OCI-LY1 (cell line): Measurements from ENCODE around the gene HIVEP2.

ENCODE experiments used
- H2AFZ ChIP-seq: fragments of 200-600 bp; sonication (generic), shearing (Covaris generic); 2 replicates; pipeline ENCODE4 v1.6.0; 2014; ENCODE audit warnings: antibody characterized with exemption, mild to moderate bottlenecking, low read length
- H3F3A ChIP-seq: fragments of 200-600 bp; sonication (generic), shearing (Covaris generic); 2 replicates; pipeline ENCODE4 v1.6.0; 2014; ENCODE audit warnings: mild to moderate bottlenecking, antibody characterized with exemption, low read length, moderate library complexity; ENCODE audit not compliant: insufficient read depth
- H3K27ac ChIP-seq: fragments of 200-600 bp; sonication (generic); 2 replicates; pipeline ENCODE4 v1.5.1; 2014; ENCODE audit warnings: low read length, mixed run types, mild to moderate bottlenecking, low read depth; ENCODE audit not compliant: poor library complexity, severe bottlenecking
- H3K27me3 ChIP-seq: fragments of 200-600 bp; sonication (generic); 2 replicates; pipeline ENCODE4 v1.6.0; 2014; ENCODE audit warnings: antibody characterized with exemption, mild to moderate bottlenecking, low read length, moderate library complexity; ENCODE audit not compliant: insufficient read depth
- H3K36me3 ChIP-seq: fragments of 200-600 bp; sonication (generic); 2 replicates; pipeline ENCODE4 v1.6.1; 2014; ENCODE audit warnings: mild to moderate bottlenecking, antibody characterized with exemption, low read length, moderate library complexity, mixed read lengths; ENCODE audit not compliant: insufficient read depth
- H3K4me1 ChIP-seq: fragments of 200-600 bp; sonication (generic); 2 replicates; pipeline ENCODE4 v1.5.1; 2014; ENCODE audit warnings: mild to moderate bottlenecking, low read length, moderate library complexity; ENCODE audit not compliant: insufficient read depth, severe bottlenecking
- H3K4me2 ChIP-seq: fragments of 200-600 bp; sonication (generic), shearing (Covaris generic); 2 replicates; pipeline ENCODE4 v1.6.1; 2014; ENCODE audit warnings: low read length
- H3K4me3 ChIP-seq: fragments of 200-600 bp; sonication (generic); 2 replicates; pipeline ENCODE4 v1.5.1; 2014; ENCODE audit warnings: low read length, low read depth, mild to moderate bottlenecking, mixed read lengths; ENCODE audit not compliant: poor library complexity, severe bottlenecking
- H3K79me2 ChIP-seq: fragments of 200-600 bp; shearing (Covaris generic); 2 replicates; pipeline ENCODE4 v1.6.1; 2016; ENCODE audit warnings: mixed run types, low read length, mixed read lengths; ENCODE audit not compliant: insufficient read depth
- H3K9ac ChIP-seq: fragments of 200-600 bp; sonication (generic), shearing (Covaris generic); 2 replicates; pipeline ENCODE4 v1.6.1; 2014; ENCODE audit warnings: mild to moderate bottlenecking, low read length, mixed read lengths
- H3K9me2 ChIP-seq: fragments of 200-600 bp; sonication (generic), shearing (Covaris generic); 2 replicates; pipeline ENCODE4 v1.6.1; 2014; ENCODE audit warnings: low read depth, mild to moderate bottlenecking, low read length, mixed read lengths
- H3K9me3 ChIP-seq: fragments of 200-600 bp; shearing (Covaris generic); 2 replicates; pipeline ENCODE4 v1.6.1; 2014; ENCODE audit warnings: low read length, mixed read lengths
- H4K20me1 ChIP-seq: fragments of 200-600 bp; sonication (generic), shearing (Covaris generic); 2 replicates; pipeline ENCODE4 v1.6.0; 2016; ENCODE audit warnings: mild to moderate bottlenecking, low read length; ENCODE audit not compliant: insufficient read depth
- CTCF ChIP-seq: fragments of 200-600 bp; sonication (generic), shearing (Covaris generic); IDR thresholded peaks from 2 replicates; pipeline ENCODE4 v1.5.1; 2017; ENCODE audit warnings: mild to moderate bottlenecking, antibody characterized with exemption, low read length, moderate library complexity, mixed read lengths
- EZH2 ChIP-seq: fragments of 200-600 bp; sonication (generic), shearing (Covaris generic); IDR thresholded peaks from 2 replicates; pipeline ENCODE4 v1.8.0; 2017; ENCODE audit warnings: borderline replicate concordance, mixed run types, mild to moderate bottlenecking, antibody characterized with exemption, low read length, moderate library complexity, mixed read lengths

HIVEP2 gene

DNA sequence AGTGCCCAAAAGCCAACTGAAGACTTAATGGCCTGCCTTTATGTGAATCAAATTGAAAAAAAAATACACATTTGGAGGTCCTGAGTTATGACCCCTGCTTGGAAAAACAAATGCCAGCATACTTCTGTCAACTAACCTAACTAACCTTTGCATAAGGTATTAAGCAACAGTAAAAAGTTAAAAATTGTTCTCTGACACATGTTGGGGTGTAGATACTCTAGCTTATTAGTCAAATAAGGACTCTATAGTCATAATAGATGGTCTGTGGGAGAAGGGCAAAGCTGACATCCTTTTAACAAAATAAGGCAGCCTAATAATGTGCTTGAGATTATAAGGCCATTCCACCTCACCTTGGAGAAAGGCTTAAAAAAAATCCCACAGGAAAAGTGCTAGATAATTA, 140.5 kb downstream of the HIVEP2 start:
- H3K4me2 ChIP-seq: no peak overlapping the region
- H3K27me3 ChIP-seq: no peaks in the 10 kb centered on the region
- H3K36me3 ChIP-seq: peaks cover 34% of the 10 kb centered on the region; the same call in 1 of the 2 replicates
- H3K9ac ChIP-seq: no peak overlapping the region
- H3K9me2 ChIP-seq: no peaks in the 10 kb centered on the region
- no peaks in the 10 kb centered on the region for H3K4me1 ChIP-seq
- H4K20me1 ChIP-seq: no peaks in the 10 kb centered on the region
- TF ChIP-seq EZH2: no peak
- TF ChIP-seq CTCF: no peak
- H3F3A ChIP-seq: no peaks in the 10 kb centered on the region
- H2AFZ ChIP-seq: no peak overlapping the region
- no peak overlapping the region for H3K27ac ChIP-seq
- H3K9me3 ChIP-seq: no peaks in the 10 kb centered on the region
- H3K79me2 ChIP-seq: no peaks in the 10 kb centered on the region
- no peak overlapping the region for H3K4me3 ChIP-seq

DNA sequence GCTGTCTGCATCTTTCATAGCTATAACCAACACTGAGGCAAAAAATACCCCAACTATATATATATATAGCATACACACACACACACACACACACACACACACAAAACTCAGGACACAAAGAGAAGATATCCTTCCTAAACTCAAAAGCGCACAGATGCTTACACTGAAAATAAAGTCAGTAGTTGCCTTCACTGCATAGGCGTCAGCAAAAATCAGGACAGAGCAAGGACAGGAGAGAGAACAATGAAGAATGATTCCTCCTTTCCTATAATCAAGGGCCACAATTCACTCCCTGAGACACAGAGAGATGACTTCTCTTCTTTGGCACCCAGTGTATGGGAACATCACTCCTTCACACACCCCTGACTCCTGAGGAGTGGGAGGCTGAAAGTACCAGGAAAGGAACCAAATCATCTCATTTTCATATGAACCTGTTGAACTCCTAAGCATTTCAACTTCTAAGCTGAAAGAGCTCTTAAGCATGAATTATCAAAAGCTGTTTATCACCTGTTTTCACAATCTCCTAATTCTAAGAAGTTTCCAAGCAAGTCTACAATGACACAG, 141.4 kb downstream of the HIVEP2 start:
- Histone ChIP-seq H3F3A (no peaks in the 10 kb centered on the region), H3K4me2 (no peak overlapping the region), H3K36me3 (peaks cover 28% of the 10 kb centered on the region; the same call in 1 of the 2 replicates), H3K27me3 (no peaks in the 10 kb centered on the region), H3K79me2 (no peaks in the 10 kb centered on the region), H4K20me1 (no peaks in the 10 kb centered on the region), H3K27ac (no peak overlapping the region), H2AFZ (no peak overlapping the region), H3K9me3 (no peaks in the 10 kb centered on the region), H3K9me2 (no peaks in the 10 kb centered on the region), H3K4me3 (no peak overlapping the region), H3K9ac (no peak overlapping the region), H3K4me1 (peaks cover 4% of the 10 kb centered on the region)
- no peak for TF ChIP-seq CTCF
- TF ChIP-seq EZH2: no peak

- Histone ChIP-seq H2AFZ (no peak overlapping the region), H3K79me2 (no peaks in the 10 kb centered on the region), H3K9me2 (no peaks in the 10 kb centered on the region), H3K4me1 (peaks cover 6% of the 10 kb centered on the region), H3K9ac (no peak overlapping the region), H3K27me3 (no peaks in the 10 kb centered on the region), H3F3A (no peaks in the 10 kb centered on the region), H3K27ac (no peak overlapping the region), H3K4me2 (no peak overlapping the region), H4K20me1 (no peaks in the 10 kb centered on the region), H3K9me3 (no peaks in the 10 kb centered on the region), H3K36me3 (peaks cover 23% of the 10 kb centered on the region; the same call in 1 of the 2 replicates), H3K4me3 (no peak overlapping the region)
- TF ChIP-seq CTCF (no peak), EZH2 (no peak)
Measured at GRCh38 chr6:142803032-142803431, 141.9 kb downstream of the HIVEP2 start.
